H9 (cell line): ENCODE data around the gene STX3. TPM values are rescaled to one million over a fixed set of nuclear protein-coding genes. Genes with fewer than 3 reads are reported as not detected.

Experiments
- DNase-seq: peaks from one replicate; pipeline ENCODE4 v3.0.0-alpha.2; 2017
- H2AFZ ChIP-seq: one replicate; pipeline ENCODE4 v1.6.1; 2013; ENCODE audit warnings: mild to moderate bottlenecking, low read length, control low read depth, moderate library complexity
- H2AK5ac ChIP-seq: 2 replicates; pipeline ENCODE4 v1.6.1; 2013; ENCODE audit warnings: low read length, control low read depth, mixed read lengths; ENCODE audit not compliant: insufficient read length
- H2BK120ac ChIP-seq: one replicate; pipeline ENCODE4 v1.6.1; 2013; ENCODE audit warnings: low read depth, mild to moderate bottlenecking, low read length, control low read depth, inconsistent platforms; ENCODE audit not compliant: poor library complexity, severe bottlenecking
- H2BK12ac ChIP-seq: 2 replicates; pipeline ENCODE4 v1.6.1; 2013; ENCODE audit warnings: low read length, control low read depth, mixed read lengths, low read depth; ENCODE audit not compliant: insufficient read length
- H2BK15ac ChIP-seq: 2 replicates; pipeline ENCODE4 v1.6.1; 2013; ENCODE audit warnings: low read depth, low read length, control low read depth
- H2BK20ac ChIP-seq: one replicate; pipeline ENCODE4 v1.6.1; 2013; ENCODE audit warnings: low read depth, mild to moderate bottlenecking, low read length, control low read depth, inconsistent platforms; ENCODE audit not compliant: poor library complexity, severe bottlenecking
- H2BK5ac ChIP-seq: 2 replicates; pipeline ENCODE4 v1.6.1; 2013; ENCODE audit warnings: low read length, control low read depth, mixed read lengths; ENCODE audit not compliant: insufficient read length
- H3K14ac ChIP-seq: 2 replicates; pipeline ENCODE4 v1.6.1; 2013; ENCODE audit warnings: low read length, control low read depth; ENCODE audit not compliant: insufficient read depth
- H3K18ac ChIP-seq: 2 replicates; pipeline ENCODE4 v1.6.1; 2013; ENCODE audit warnings: low read depth, mild to moderate bottlenecking, mixed read lengths, low read length, control low read depth; ENCODE audit not compliant: insufficient read length
- H3K23ac ChIP-seq: 2 replicates; pipeline ENCODE4 v1.6.1; 2013; ENCODE audit warnings: low read length, control low read depth, mixed read lengths, low read depth; ENCODE audit not compliant: insufficient read length
- H3K23me2 ChIP-seq: 2 replicates; pipeline ENCODE4 v1.6.1; 2013; ENCODE audit warnings: low read depth, mild to moderate bottlenecking, mixed read lengths, low read length, control low read depth; ENCODE audit not compliant: insufficient read length, poor library complexity, severe bottlenecking
- H3K27ac ChIP-seq: 2 replicates; pipeline ENCODE4 v1.5.1; 2013; ENCODE audit warnings: low read length, control low read depth, mixed read lengths, low read depth; ENCODE audit not compliant: insufficient read length
- H3K27me3 ChIP-seq: 2 replicates; pipeline ENCODE4 v1.6.1; 2013; ENCODE audit warnings: low read length, control low read depth, inconsistent platforms; ENCODE audit not compliant: insufficient read depth
- H3K4ac ChIP-seq: 2 replicates; pipeline ENCODE4 v1.6.1; 2013; ENCODE audit warnings: low read depth, mild to moderate bottlenecking, control low read depth, inconsistent platforms, low read length, moderate library complexity
- H3K4me1 ChIP-seq: 2 replicates; pipeline ENCODE4 v1.6.1; 2013; ENCODE audit warnings: low read length, control low read depth, inconsistent platforms; ENCODE audit not compliant: insufficient read depth
- H3K4me2 ChIP-seq: 2 replicates; pipeline ENCODE4 v1.6.1; 2013; ENCODE audit warnings: low read length, control low read depth, mixed read lengths; ENCODE audit not compliant: insufficient read length, insufficient read depth
- H3K56ac ChIP-seq: 2 replicates; pipeline ENCODE4 v1.6.1; 2013; ENCODE audit warnings: low read depth, mild to moderate bottlenecking, mixed read lengths, low read length, control low read depth; ENCODE audit not compliant: insufficient read length
- H3K79me1 ChIP-seq: 2 replicates; pipeline ENCODE4 v1.6.1; 2013; ENCODE audit warnings: low read depth, mild to moderate bottlenecking, moderate library complexity, low read length, control low read depth, inconsistent platforms; ENCODE audit not compliant: insufficient read depth, poor library complexity, severe bottlenecking
- H3K79me2 ChIP-seq: 2 replicates; pipeline ENCODE4 v1.6.1; 2013; ENCODE audit warnings: low read length, control low read depth, inconsistent platforms; ENCODE audit not compliant: insufficient read depth
- H3K9ac ChIP-seq: 2 replicates; pipeline ENCODE4 v1.6.1; 2013; ENCODE audit warnings: low read length, control low read depth, mixed read lengths; ENCODE audit not compliant: insufficient read length; ENCODE audit errors: extremely low read depth
- H3K9me3 ChIP-seq: one replicate; pipeline ENCODE4 v1.6.1; 2013; ENCODE audit warnings: low read depth, low read length, inconsistent platforms; ENCODE audit not compliant: control insufficient read depth
- H3T11ph ChIP-seq: one replicate; pipeline ENCODE4 v1.6.1; 2013; ENCODE audit warnings: mild to moderate bottlenecking, low read length, control low read depth, inconsistent platforms
- H4K20me1 ChIP-seq: one replicate; pipeline ENCODE4 v1.6.1; 2013; ENCODE audit not compliant: control insufficient read depth, insufficient read length, insufficient read depth
- H4K5ac ChIP-seq: 2 replicates; pipeline ENCODE4 v1.6.1; 2013; ENCODE audit warnings: low read depth, mild to moderate bottlenecking, mixed read lengths, low read length, control low read depth; ENCODE audit not compliant: insufficient read length
- H4K8ac ChIP-seq: replicated peaks from 2 replicates; pipeline ENCODE4 v1.6.1; 2013; ENCODE audit warnings: low read length, control low read depth, mixed read lengths, low read depth; ENCODE audit not compliant: insufficient read length
- H4K91ac ChIP-seq: 2 replicates; pipeline ENCODE4 v1.6.1; 2013; ENCODE audit warnings: low read depth, mild to moderate bottlenecking, moderate library complexity, mixed read lengths, low read length, control low read depth; ENCODE audit not compliant: insufficient read length
- H3K27ac Mint-ChIP-seq, 3 experiments: 2 replicates in 2 of 3; 3 replicates in 1 of 3; pipeline ENCODE4 v1.8.0; 2020 to 2021; ENCODE audit warnings: mixed read lengths in 3 of 3, mild to moderate bottlenecking in 1 of 3, moderate library complexity in 1 of 3
- H3K27me3 Mint-ChIP-seq: 2 replicates; pipeline ENCODE4 v1.8.0; 2021; ENCODE audit warnings: low read depth, mild to moderate bottlenecking, moderate library complexity, mixed read lengths
- H3K36me3 Mint-ChIP-seq, 3 experiments: 2 replicates in 2 of 3; 3 replicates in 1 of 3; pipeline ENCODE4 v1.8.0; 2020 to 2021; ENCODE audit warnings: low read depth in 3 of 3, mixed read lengths in 3 of 3; ENCODE audit not compliant: insufficient read depth in 1 of 3
- H3K4me1 Mint-ChIP-seq, 2 experiments: 2 replicates each; pipeline ENCODE4 v1.8.0; 2020; ENCODE audit warnings: mixed read lengths in 2 of 2
- H3K4me3 Mint-ChIP-seq, 2 experiments: 2 replicates in 1 of 2; 3 replicates in 1 of 2; pipeline ENCODE4 v1.8.0; 2020 to 2021; ENCODE audit warnings: mild to moderate bottlenecking in 2 of 2, mixed read lengths in 2 of 2, moderate library complexity in 1 of 2
- H3K9me3 Mint-ChIP-seq, 2 experiments: 2 replicates in 1 of 2; 3 replicates in 1 of 2; pipeline ENCODE4 v1.8.0; 2020; ENCODE audit warnings: mild to moderate bottlenecking in 2 of 2, mixed read lengths in 2 of 2, moderate library complexity in 1 of 2
- CTCF ChIP-seq: fragments of 200-600 bp; sonication (generic); conservative IDR thresholded peaks from 3 replicates; pipeline ENCODE4 v1.8.0; 2021; ENCODE audit warnings: antibody characterized with exemption, mild to moderate bottlenecking
- WGBS: extraction: QIAGEN DNeasy Blood & Tissue Kit; methylation state at CpG from one replicate; pipeline ENCODE4 v1.1.7; 2013; ENCODE audit warnings: missing lambda C conversion rate, low lambda C conversion rate, mixed read lengths; ENCODE audit not compliant: insufficient read length; ENCODE audit errors: extremely low coverage; 5-methylcytosine and 5-hydroxymethylcytosine counted together
- total RNA-seq: library from RNA; stranded (reverse); gene quantifications from 2 replicates; pipeline ENCODE4 v1.2.1, GENCODE V29; 2021

Gene STX3
- total RNA-seq, 1 experiment from 2014 or later: 41.0 TPM

GRCh38 chr11:59727426-59727825 lies 27.8 kb upstream of the STX3 start:
- H3K27ac ChIP-seq: no peak overlapping the region
- H3T11ph ChIP-seq: no peak overlapping the region
- H2BK12ac ChIP-seq: no peak overlapping the region
- no peak overlapping the region for H3K4ac ChIP-seq
- no peak overlapping the region for H2BK5ac ChIP-seq
- H2AK5ac ChIP-seq: no peak overlapping the region
- H3K14ac ChIP-seq: no peak overlapping the region
- no peak for DNase-seq
- H3K36me3 Mint-ChIP-seq: no peaks in the 10 kb centered on the region
- H3K56ac ChIP-seq: no peak overlapping the region
- H3K27me3 Mint-ChIP-seq: no peaks in the 10 kb centered on the region
- H4K8ac ChIP-seq: no peak overlapping the region
- H3K79me1 ChIP-seq: no peaks in the 10 kb centered on the region
- no peak overlapping the region for H3K18ac ChIP-seq
- no peaks in the 10 kb centered on the region for H3K79me2 ChIP-seq
- H4K5ac ChIP-seq: no peak overlapping the region
- no peak overlapping the region for H2BK120ac ChIP-seq
- H3K27me3 ChIP-seq: no peaks in the 10 kb centered on the region
- no peak overlapping the region for H3K23ac ChIP-seq
- H3K4me2 ChIP-seq: no peak overlapping the region
- no peak overlapping the region for H2BK15ac ChIP-seq
- H4K91ac ChIP-seq: no peak overlapping the region
- no CpG with 5 or more reads among the region's 1 CpG for WGBS
- no peak overlapping the region for H3K4me3 Mint-ChIP-seq
- H3K9me3 Mint-ChIP-seq: no peaks in the 10 kb centered on the region
- no peak overlapping the region for H2BK20ac ChIP-seq
- no peaks in the 10 kb centered on the region for H3K23me2 ChIP-seq
- no peaks in the 10 kb centered on the region for H3K4me1 Mint-ChIP-seq
- no peak overlapping the region for H2AFZ ChIP-seq
- no peaks in the 10 kb centered on the region for H4K20me1 ChIP-seq
- TF ChIP-seq CTCF: no peak
- no peaks in the 10 kb centered on the region for H3K9me3 ChIP-seq
- no peak overlapping the region for H3K27ac Mint-ChIP-seq
- H3K9ac ChIP-seq: no peak overlapping the region
- H3K4me1 ChIP-seq: no peaks in the 10 kb centered on the region
